Heart right ventricle (tissue), 16 donors: ENCODE data around the gene LONP2. TPM values are rescaled to one million over a fixed set of nuclear protein-coding genes. Genes with fewer than 3 reads are reported as not detected.

Experiments
- ATAC-seq, 8 donors: fragments of 200-7000 bp; cut with Tn5 transposase; one replicate each; pipeline ENCODE4 v1.9.1; 2020; ENCODE audit warnings: mild to moderate bottlenecking in 8 of 8, moderate library complexity in 8 of 8, moderate number of reproducible peaks in 1 of 8
- DNase-seq, 2 donors: peaks; one replicate each; pipeline ENCODE4 v3.0.0-alpha.2; 2020
- H3K27ac ChIP-seq, 10 donors: fragments of 200-600 bp; sonication (generic) in 2 of 10; one replicate each; pipeline versions ENCODE4 v1.5.0 to v1.8.0; 2020 to 2022; ENCODE audit warnings: mild to moderate bottlenecking in 3 of 10
- H3K27me3 ChIP-seq, 7 donors: fragments of 200-600 bp; one replicate each; pipeline ENCODE4 v1.8.0; 2021 to 2022; ENCODE audit warnings: mild to moderate bottlenecking in 2 of 7
- H3K36me3 ChIP-seq, 9 donors: fragments of 200-600 bp; sonication (generic) in 1 of 9; one replicate each; pipeline versions ENCODE4 v1.5.0 to v1.8.0; 2020 to 2022; ENCODE audit warnings: mild to moderate bottlenecking in 2 of 9
- H3K4me1 ChIP-seq, 9 donors: fragments of 200-600 bp; sonication (generic) in 1 of 9; one replicate each; pipeline versions ENCODE4 v1.5.0 to v1.8.0; 2020 to 2022; ENCODE audit warnings: mild to moderate bottlenecking in 4 of 9
- H3K4me3 ChIP-seq, 10 donors: fragments of 200-600 bp; sonication (generic) in 2 of 10; one replicate each; pipeline versions ENCODE4 v1.5.0 to v1.8.0; 2020 to 2022; ENCODE audit warnings: mild to moderate bottlenecking in 7 of 10, moderate library complexity in 2 of 10
- H3K9me3 ChIP-seq, 11 donors: fragments of 200-600 bp in 10 of 11; sonication (generic) in 2 of 11; one replicate each; pipeline versions ENCODE4 v1.5.0 to v1.8.0; 2013 to 2022; ENCODE audit warnings: mild to moderate bottlenecking in 2 of 11, control low read depth in 1 of 11, moderate library complexity in 1 of 11
- CTCF ChIP-seq, 9 donors: fragments of 200-600 bp; sonication (generic) in 2 of 9; IDR thresholded peaks; one replicate each; pipeline versions ENCODE4 v1.5.0 to v1.8.0; 2021 to 2022; ENCODE audit warnings: antibody characterized with exemption in 9 of 9, mild to moderate bottlenecking in 5 of 9, moderate library complexity in 1 of 9
- WGBS, 2 donors: extraction: QIAGEN DNeasy Blood & Tissue Kit; methylation state at CpG; one replicate each; pipeline ENCODE4 v1.1.7; 2013; ENCODE audit warnings: inconsistent platforms in 1 of 2; 5-methylcytosine and 5-hydroxymethylcytosine counted together
- intact Hi-C, 10 donors: fragments of 100-400 bp; cut with DNase I; formaldehyde crosslinking; loops; one replicate each; pipeline versions ENCODE4 v1.11.1 to v1.14.2; 2022
- polyA plus RNA-seq, 2 donors: library from polyadenylated mRNA; stranded (reverse); fragments of 200-250 nt; gene quantifications; one replicate each; pipeline ENCODE4 v1.2.3, GENCODE V29; 2013
- total RNA-seq, 10 donors: library from RNA; stranded (reverse); fragmentation: NEBNext Ultra II Directional in 3 of 10; extraction: Animal tissue kit (Norgen Biotek cat#: 25700) in 3 of 10; gene quantifications; one replicate each; pipeline versions ENCODE4 v1.2.1 to v1.2.4, GENCODE V29; 2021 to 2023
- donor health status: Arrhythmogenic right ventricular cardiomyopathy.
- donor health status: ischemic (EF 13 %, LVEDD 7.1; RV severe dilation, severe dysfunction).
- donor health status: healthy with polysubstance abuse.
- donor health status: DM: no; HTN: yes; CAD: no.
- donor health status: DM: no; HTN: no; CAD: no.
- donor health status: ischemic (EF 25% LVEDD 6.9; RV normal size, moderate dysfunction).
- donor health status: ischemic (EF 25% LVEDD 5.7; RV mildly dilated, moderate dysfunction).
- donor health status: healthy.
- donor health status: DM: yes; HTN: yes; CAD: no.
- donor health status: Ischemic cardiomyopathy.
- donor health status: ischemic (EF 35%, LVEDD 5.7; RV mildly dilated, moderate dysfunction).
- donor health status: nonischemic (EF 11% LVEDD 7.7; RV severe dilation, severe dysfunction).
- donor health status: DM: yes; HTN: yes; CAD: no.
- donor health status: PGD.
- donor health status: ischemic (EF 29% LVEDD 5.4; RV normal size, mild dysfunction).
- donor health status: nonischemic (EF 23%, LVEDD 6.1; RV moderate dilation, normal function).

LONP2 gene
- total and polyA plus RNA-seq, 12 donors, result 16.5 to 86.6 (median 74.5) TPM

- no peak for TF ChIP-seq CTCF (IDR thresholded peaks at IDR 0.05)
- Histone ChIP-seq H3K36me3 (peaks cover 0 to 52% (median 13%) of the 10 kb centered on the region in 9 donors), H3K4me3 (no peak overlapping the region), H3K4me1 (peaks cover 0 to 31% (median 16%) of the 10 kb centered on the region in 9 donors), H3K9me3 (no peaks in the 10 kb centered on the region), H3K27me3 (no peaks in the 10 kb centered on the region), H3K27ac (no peak overlapping the region)
- DNase-seq, result no peak
- intact Hi-C loops, result no loop called here
- WGBS, 2 donors, result 74 to 78% methylated on average over 5 of the region's 5 CpGs
- ATAC-seq, result no peak
Observed at GRCh38 chr16:48252013-48252412, 7.9 kb downstream of the LONP2 start.

GRCh38 chr16:48256579-48257177, 12.6 kb downstream of the LONP2 start:
- no peaks in the 10 kb centered on the region for H3K27me3 ChIP-seq
- no peak overlapping the region for H3K4me3 ChIP-seq
- peaks cover 0 to 3% (median 0%) of the 10 kb centered on the region in 9 donors for H3K4me1 ChIP-seq
- no peak for DNase-seq
- peaks cover 0 to 99% (median 25%) of the 10 kb centered on the region in 9 donors for H3K36me3 ChIP-seq
- intact Hi-C loops, result no loop called here
- 87 to 92% methylated on average over 7 of the region's 7 CpGs for WGBS, 2 donors
- H3K9me3 ChIP-seq, result no peaks in the 10 kb centered on the region
- no peak for ATAC-seq
- no peak for TF ChIP-seq CTCF (IDR thresholded peaks at IDR 0.05)
- H3K27ac ChIP-seq, result no peak overlapping the region

GRCh38 chr16:48261569-48261968, 17.5 kb downstream of the LONP2 start:
- H3K4me1 ChIP-seq, result no peaks in the 10 kb centered on the region
- ATAC-seq (no peak), DNase-seq (no peak)
- intact Hi-C loops, result no loop called here
- H3K9me3 ChIP-seq, result no peaks in the 10 kb centered on the region
- no peak for TF ChIP-seq CTCF (IDR thresholded peaks at IDR 0.05)
- H3K27ac ChIP-seq, result no peak overlapping the region
- no peaks in the 10 kb centered on the region for H3K27me3 ChIP-seq
- H3K4me3 ChIP-seq, result no peak overlapping the region
- peaks cover 0 to 100% (median 24%) of the 10 kb centered on the region in 9 donors for H3K36me3 ChIP-seq
- 95 to 100% methylated on average over 1 of the region's 1 CpG for WGBS, 2 donors

- Histone ChIP-seq H3K27ac (no peak overlapping the region), H3K9me3 (no peaks in the 10 kb centered on the region), H3K36me3 (peaks cover 0 to 100% (median 30%) of the 10 kb centered on the region in 9 donors), H3K4me3 (no peak overlapping the region), H3K4me1 (no peaks in the 10 kb centered on the region), H3K27me3 (no peaks in the 10 kb centered on the region)
- DNase-seq (no peak), ATAC-seq (no peak)
- TF ChIP-seq CTCF (IDR thresholded peaks at IDR 0.05), result no peak
- intact Hi-C loops, result no loop called here
- WGBS, 2 donors, result 99 to 100% methylated on average over 2 of the region's 2 CpGs
Observed at GRCh38 chr16:48262631-48263030, 18.5 kb downstream of the LONP2 start.
